Small intestine (tissue), 7 donors: ENCODE results near the gene TMEM44. TPM values are rescaled to one million over a fixed set of nuclear protein-coding genes. Genes with fewer than 3 reads are reported as not detected.

Experiments used
- DNase-seq, 2 donors: peaks; one replicate each; pipeline versions ENCODE4 v3.0.0 to v3.0.0-alpha.2; 2013
- FAIRE-seq: peaks from 2 replicates; lab custom pipeline; 2012; peaks lifted over from hg19 to GRCh38; lab: Jason Lieb, UNC
- H3K27ac ChIP-seq, 3 donors: one replicate each; pipeline ENCODE4 v1.5.1; 2013; ENCODE audit warnings: low read length in 2 of 3, mild to moderate bottlenecking in 2 of 3, control low read depth in 1 of 3, inconsistent platforms in 1 of 3, low read depth in 1 of 3, moderate library complexity in 1 of 3
- H3K27me3 ChIP-seq, 3 donors: one replicate each; pipeline ENCODE4 v1.6.1; 2013; ENCODE audit warnings: low read length in 3 of 3, inconsistent platforms in 1 of 3; ENCODE audit not compliant: control insufficient read depth in 3 of 3, insufficient read depth in 3 of 3
- H3K36me3 ChIP-seq, 3 donors: one replicate each; pipeline ENCODE4 v1.6.1; 2013; ENCODE audit warnings: low read length in 3 of 3, inconsistent platforms in 1 of 3, low read depth in 1 of 3, mild to moderate bottlenecking in 1 of 3, moderate library complexity in 1 of 3; ENCODE audit not compliant: control insufficient read depth in 3 of 3, insufficient read depth in 2 of 3
- H3K4me1 ChIP-seq, 3 donors: one replicate each; pipeline ENCODE4 v1.6.1; 2013; ENCODE audit warnings: low read length in 2 of 3, inconsistent platforms in 1 of 3, low read depth in 1 of 3, mild to moderate bottlenecking in 1 of 3, moderate library complexity in 1 of 3; ENCODE audit not compliant: control insufficient read depth in 3 of 3, insufficient read depth in 2 of 3
- H3K4me3 ChIP-seq, 3 donors: one replicate each; pipeline ENCODE4 v1.5.1; 2013; ENCODE audit warnings: low read length in 3 of 3, control low read depth in 1 of 3, inconsistent platforms in 1 of 3, low read depth in 1 of 3, mild to moderate bottlenecking in 1 of 3, moderate library complexity in 1 of 3
- H3K9me3 ChIP-seq, 2 donors: one replicate each; pipeline ENCODE4 v1.6.1; 2013; ENCODE audit warnings: low read depth in 1 of 2, low read length in 1 of 2; ENCODE audit not compliant: control insufficient read depth in 2 of 2, insufficient read depth in 1 of 2
- WGBS, 3 donors: extraction: QIAGEN DNeasy Blood & Tissue Kit; methylation state at CpG; one replicate each; pipeline ENCODE4 v1.1.7; 2013; 5-methylcytosine and 5-hydroxymethylcytosine counted together
- polyA plus RNA-seq, 4 donors: library from polyadenylated mRNA; stranded (reverse) in 3 of 4; unstranded in 1 of 4; fragments of 200-250 nt in 3 of 4; fragments of 120-200 nt in 1 of 4; gene quantifications; one replicate each; pipeline versions ENCODE4 v1.2.1 to v1.2.3, GENCODE V29; 2013
- donor health status: healthy with polysubstance abuse.
- donor health status: control.
- donor health status: control.
- donor health status: Bipolar disorder and iron deficiency.
- donor health status: healthy.

TMEM44 gene
- polyA plus RNA-seq, 4 donors: 2.7 to 17.7 (median 7.9) TPM

DNA sequence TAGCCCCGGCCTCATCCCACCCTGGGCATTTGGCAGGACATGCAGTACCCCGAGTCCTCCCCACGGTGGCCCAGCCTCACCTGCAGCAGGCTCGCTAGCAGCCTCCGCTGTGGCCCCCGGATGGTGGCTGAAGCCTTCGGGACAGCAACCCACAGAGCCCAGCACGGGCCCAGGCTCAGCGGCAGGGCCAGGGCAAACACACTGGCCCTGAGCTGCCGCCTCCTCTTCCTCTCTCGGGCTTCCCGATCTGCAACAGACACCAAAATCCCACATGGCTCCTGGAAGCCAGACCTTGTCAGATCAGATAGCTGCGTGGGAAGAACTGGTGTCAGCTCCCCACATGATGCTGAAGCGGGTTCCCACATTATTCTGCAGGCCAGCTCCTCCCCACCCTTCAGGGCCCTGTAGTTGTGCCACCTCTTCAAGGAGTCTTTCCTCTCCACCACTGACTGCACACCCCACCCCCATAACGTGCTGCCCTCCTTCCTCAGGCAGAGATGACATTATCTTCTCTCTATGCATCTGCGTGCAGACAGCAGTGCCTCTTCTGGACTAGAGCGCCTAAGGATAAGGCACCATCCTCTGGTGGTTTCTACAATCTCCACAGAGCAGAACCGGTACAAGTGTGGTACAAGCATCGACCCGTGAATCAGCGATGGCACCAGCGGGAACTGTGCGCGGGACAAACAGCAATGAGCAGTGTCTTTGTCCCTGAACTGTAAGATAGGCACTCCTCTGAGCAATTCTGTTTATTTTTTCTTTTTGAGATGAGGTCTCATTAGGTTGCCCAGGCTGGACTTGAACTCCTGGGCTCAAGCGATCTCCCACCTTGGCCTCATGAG, 9.5 kb downstream of the TMEM44 start:
- no peak for DNase-seq
- no peak for FAIRE-seq
- H3K27ac ChIP-seq: no peak overlapping the region
- H3K4me3 ChIP-seq: no peak overlapping the region
- H3K4me1 ChIP-seq: peaks cover 0 to 6% (median 0%) of the 10 kb centered on the region in 3 donors
- no peaks in the 10 kb centered on the region for H3K9me3 ChIP-seq
- H3K36me3 ChIP-seq: peaks cover 0 to 64% (median 0%) of the 10 kb centered on the region in 3 donors
- WGBS, 3 donors: 93 to 95% (median 94%) methylated on average over 25 of the region's 25 CpGs
- no peaks in the 10 kb centered on the region for H3K27me3 ChIP-seq

DNA sequence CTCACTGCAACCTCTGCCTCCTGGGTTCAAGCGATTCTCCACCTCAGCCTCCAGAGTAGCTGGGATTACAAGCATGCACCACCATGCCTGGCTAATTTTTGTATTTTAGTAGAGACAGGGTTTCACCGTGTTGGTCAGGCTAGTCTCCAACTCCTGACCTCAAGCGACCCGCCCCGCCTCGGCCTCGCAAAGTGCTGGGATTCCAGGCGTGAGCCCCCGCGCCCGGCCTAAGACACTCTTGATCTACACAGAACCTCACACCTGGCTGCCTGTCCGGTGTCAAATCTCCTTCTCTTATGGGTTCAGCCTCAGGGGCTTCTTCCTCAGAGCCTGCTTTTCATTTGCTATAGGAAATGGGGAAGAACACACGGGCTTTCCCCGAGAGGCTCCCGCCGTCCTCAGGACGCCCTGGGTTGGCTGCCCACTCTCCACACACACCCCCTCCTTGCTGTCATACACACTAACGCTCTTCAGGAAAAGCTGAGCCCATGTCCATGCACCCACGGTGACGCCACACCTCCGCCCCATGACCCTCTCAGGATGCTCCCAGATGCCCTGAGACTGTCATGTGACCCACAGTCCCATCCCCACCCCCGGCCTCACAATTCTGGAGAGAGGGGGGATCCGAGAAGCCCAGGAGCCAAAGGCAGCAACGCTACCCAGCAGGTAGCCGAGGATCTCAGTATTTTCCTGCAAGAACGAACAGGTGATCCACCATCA, 10.4 kb downstream of the TMEM44 start:
- peaks cover 0 to 59% (median 0%) of the 10 kb centered on the region in 3 donors for H3K36me3 ChIP-seq
- WGBS, 3 donors: 92 to 93% (median 92%) methylated on average over 26 of the region's 26 CpGs
- H3K4me3 ChIP-seq: no peak overlapping the region
- FAIRE-seq (no peak), DNase-seq (no peak)
- no peaks in the 10 kb centered on the region for H3K9me3 ChIP-seq
- H3K4me1 ChIP-seq: peaks cover 0 to 6% (median 0%) of the 10 kb centered on the region in 3 donors
- no peaks in the 10 kb centered on the region for H3K27me3 ChIP-seq
- no peak overlapping the region for H3K27ac ChIP-seq

GRCh38 chr3:194621947-194622346, 11.3 kb downstream of the TMEM44 start:
- no peaks in the 10 kb centered on the region for H3K9me3 ChIP-seq
- peaks cover 0 to 6% (median 0%) of the 10 kb centered on the region in 3 donors for H3K4me1 ChIP-seq
- H3K4me3 ChIP-seq: no peak overlapping the region
- H3K27ac ChIP-seq: no peak overlapping the region
- no peak for FAIRE-seq
- no peak for DNase-seq
- 90 to 91% (median 91%) methylated on average over 14 of the region's 14 CpGs for WGBS, 3 donors
- H3K36me3 ChIP-seq: peaks cover 0 to 60% (median 0%) of the 10 kb centered on the region in 3 donors
- no peaks in the 10 kb centered on the region for H3K27me3 ChIP-seq

GRCh38 chr3:194620196-194620595, 13.0 kb downstream of the TMEM44 start:
- peaks cover 0 to 67% (median 0%) of the 10 kb centered on the region in 3 donors for H3K36me3 ChIP-seq
- H3K9me3 ChIP-seq: no peaks in the 10 kb centered on the region
- no peak overlapping the region for H3K4me3 ChIP-seq
- FAIRE-seq: no peak
- H3K4me1 ChIP-seq: peaks cover 0 to 6% (median 0%) of the 10 kb centered on the region in 3 donors
- no peaks in the 10 kb centered on the region for H3K27me3 ChIP-seq
- DNase-seq: no peak
- H3K27ac ChIP-seq: no peak overlapping the region
- 79 to 92% (median 84%) methylated on average over 7 of the region's 7 CpGs for WGBS, 3 donors

GRCh38 chr3:194619741-194620140, 13.5 kb downstream of the TMEM44 start:
- Histone ChIP-seq H3K4me1 (peaks cover 0 to 6% (median 0%) of the 10 kb centered on the region in 3 donors), H3K36me3 (peaks cover 0 to 67% (median 0%) of the 10 kb centered on the region in 3 donors), H3K27ac (no peak overlapping the region), H3K27me3 (no peaks in the 10 kb centered on the region), H3K4me3 (no peak overlapping the region), H3K9me3 (no peaks in the 10 kb centered on the region)
- FAIRE-seq (no peak), DNase-seq (no peak)
- 92 to 95% (median 92%) methylated on average over 9 of the region's 9 CpGs for WGBS, 3 donors

DNA sequence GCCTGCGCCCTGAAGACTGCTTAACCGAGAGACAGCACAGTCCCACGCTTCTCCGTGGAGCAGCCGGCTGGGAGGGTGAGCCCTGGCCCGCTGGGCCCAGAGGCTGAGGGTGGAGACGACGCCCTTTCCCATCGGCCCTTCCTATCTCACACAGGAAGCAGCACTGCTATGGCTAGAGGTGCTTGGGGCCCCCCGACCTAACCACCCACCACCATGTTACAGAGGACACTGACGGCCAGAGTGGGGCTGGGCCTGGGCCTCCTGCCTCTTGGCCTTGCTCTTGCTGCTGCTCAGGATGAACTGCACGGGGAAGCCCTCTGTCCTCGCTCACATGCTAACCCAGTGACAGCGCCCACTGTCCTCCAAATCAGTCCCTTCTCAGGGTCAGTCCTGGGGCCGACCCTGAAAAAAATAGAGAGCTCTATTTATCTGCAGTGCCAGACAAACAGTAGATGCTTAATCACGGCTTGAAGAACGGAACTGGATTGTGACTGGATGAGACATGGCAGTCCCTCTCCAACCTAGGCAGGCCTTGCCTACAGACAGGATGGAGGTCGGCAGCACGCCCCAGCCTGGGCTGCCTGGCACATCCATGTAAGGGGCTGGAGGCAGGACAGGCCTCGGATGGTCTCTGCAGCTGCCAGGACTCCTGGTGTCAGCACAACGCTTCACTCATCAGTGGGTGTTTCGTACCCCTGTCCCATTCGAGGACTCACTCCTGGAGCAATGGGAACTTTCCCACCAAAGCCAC, 14.2 kb downstream of the TMEM44 start:
- H3K4me1 ChIP-seq: peaks cover 0 to 6% (median 0%) of the 10 kb centered on the region in 3 donors
- H3K27ac ChIP-seq: no peak overlapping the region
- DNase-seq: no peak
- 80 to 86% (median 85%) methylated on average over 22 to 23 of the region's 23 CpGs for WGBS, 3 donors
- no peak for FAIRE-seq
- H3K4me3 ChIP-seq: no peak overlapping the region
- peaks cover 0 to 68% (median 0%) of the 10 kb centered on the region in 3 donors for H3K36me3 ChIP-seq
- H3K27me3 ChIP-seq: no peaks in the 10 kb centered on the region
- no peaks in the 10 kb centered on the region for H3K9me3 ChIP-seq

GRCh38 chr3:194617827-194618226, 15.4 kb downstream of the TMEM44 start:
- Histone ChIP-seq H3K4me1 (peaks cover 0 to 6% (median 0%) of the 10 kb centered on the region in 3 donors), H3K4me3 (no peak overlapping the region), H3K9me3 (no peaks in the 10 kb centered on the region), H3K27me3 (no peaks in the 10 kb centered on the region), H3K27ac (no peak overlapping the region), H3K36me3 (peaks cover 0 to 57% (median 0%) of the 10 kb centered on the region in 3 donors)
- DNase-seq (peak in 1 of 2 donors; percentile 36), FAIRE-seq (no peak)
- WGBS, 3 donors: 75 to 79% (median 76%) methylated on average over 9 of the region's 9 CpGs
